Kidney (tissue), 14 donors: ENCODE results near the gene OR8J1. TPM values are rescaled to one million over a fixed set of nuclear protein-coding genes. Genes with fewer than 3 reads are reported as not detected.

ENCODE experiments used
- DNase-seq, 5 donors: peaks; one replicate each; pipeline ENCODE4 v3.0.0-alpha.2; 2013 to 2020
- FAIRE-seq: peaks from 2 replicates; lab custom pipeline; 2012; peaks lifted over from hg19 to GRCh38; lab: Jason Lieb, UNC
- H3K27ac ChIP-seq, 2 donors: one replicate each; pipeline ENCODE4 v1.7.0; 2013; ENCODE audit warnings: low read depth in 2 of 2, low read length in 2 of 2, inconsistent platforms in 1 of 2
- H3K27me3 ChIP-seq: one replicate; pipeline ENCODE4 v1.7.1; 2013; ENCODE audit warnings: low read length, inconsistent platforms; ENCODE audit not compliant: control insufficient read depth, insufficient read depth
- H3K36me3 ChIP-seq, 3 donors: one replicate each; pipeline versions ENCODE4 v1.7.0 to v1.7.1; 2013; ENCODE audit warnings: low read length in 3 of 3, control low read depth in 1 of 3, inconsistent platforms in 1 of 3; ENCODE audit not compliant: insufficient read depth in 3 of 3, control insufficient read depth in 2 of 3
- H3K4me1 ChIP-seq, 3 donors: one replicate each; pipeline versions ENCODE4 v1.7.0 to v1.7.1; 2013; ENCODE audit warnings: low read length in 3 of 3, inconsistent platforms in 1 of 3, low read depth in 1 of 3; ENCODE audit not compliant: control insufficient read depth in 2 of 3, insufficient read depth in 2 of 3
- H3K4me3 ChIP-seq, 3 donors: one replicate each; pipeline versions ENCODE4 v1.7.0 to v1.8.1; 2013; ENCODE audit warnings: low read length in 3 of 3, control low read depth in 1 of 3, inconsistent platforms in 1 of 3
- H3K9ac ChIP-seq, 3 donors: one replicate each; pipeline versions ENCODE4 v1.7.0 to v1.7.1; 2013; ENCODE audit warnings: low read length in 3 of 3, control low read depth in 1 of 3, inconsistent platforms in 1 of 3
- H3K9me3 ChIP-seq, 3 donors: one replicate each; pipeline versions ENCODE4 v1.7.0 to v1.7.1; 2013; ENCODE audit warnings: low read length in 3 of 3, control low read depth in 1 of 3, inconsistent platforms in 1 of 3; ENCODE audit not compliant: control insufficient read depth in 2 of 3, insufficient read depth in 1 of 3
- intact Hi-C: fragments of 100-400 bp; cut with DNase I; formaldehyde crosslinking; loops from one replicate; pipeline ENCODE4 v1.11.1; 2022
- polyA plus RNA-seq: library from polyadenylated mRNA; stranded (reverse); fragments of 350-450 nt; fragmentation: Illumina TruSeq; extraction: RNeasy Lipid Tissue Mini Kit (QIAGEN cat#74804); gene quantifications from one replicate; pipeline ENCODE4 v1.2.3, GENCODE V29; 2014; ENCODE audit warnings: low read depth, low replicate concordance; ENCODE audit not compliant: insufficient read depth
- total RNA-seq: library from RNA; stranded (reverse); fragmentation: NEBNext Ultra II Directional; extraction: Animal tissue kit (Norgen Biotek cat#: 25700); gene quantifications from one replicate; pipeline ENCODE4 v1.2.1, GENCODE V29; 2021
- TF ChIP-seq, protein P1 (sequence below): IDR thresholded peaks from 3 replicates; pipeline ENCODE4 v1.5.1; 2012; ENCODE audit warnings: mild to moderate bottlenecking, moderate library complexity, borderline replicate concordance; ENCODE audit not compliant: insufficient read depth; ENCODE audit errors: extremely low read depth
- donor health status: control.
- donor health status: control.
- donor health status: control.
- donor health status: control.
- donor health status: control.
- donor health status: DM: yes; HTN: yes; CAD: no.
- donor health status: Normal renal cell carcinoma (clear cell type).

Gene OR8J1
- total and polyA plus RNA-seq, 2 donors from 2014 or later, result not detected

DNA sequence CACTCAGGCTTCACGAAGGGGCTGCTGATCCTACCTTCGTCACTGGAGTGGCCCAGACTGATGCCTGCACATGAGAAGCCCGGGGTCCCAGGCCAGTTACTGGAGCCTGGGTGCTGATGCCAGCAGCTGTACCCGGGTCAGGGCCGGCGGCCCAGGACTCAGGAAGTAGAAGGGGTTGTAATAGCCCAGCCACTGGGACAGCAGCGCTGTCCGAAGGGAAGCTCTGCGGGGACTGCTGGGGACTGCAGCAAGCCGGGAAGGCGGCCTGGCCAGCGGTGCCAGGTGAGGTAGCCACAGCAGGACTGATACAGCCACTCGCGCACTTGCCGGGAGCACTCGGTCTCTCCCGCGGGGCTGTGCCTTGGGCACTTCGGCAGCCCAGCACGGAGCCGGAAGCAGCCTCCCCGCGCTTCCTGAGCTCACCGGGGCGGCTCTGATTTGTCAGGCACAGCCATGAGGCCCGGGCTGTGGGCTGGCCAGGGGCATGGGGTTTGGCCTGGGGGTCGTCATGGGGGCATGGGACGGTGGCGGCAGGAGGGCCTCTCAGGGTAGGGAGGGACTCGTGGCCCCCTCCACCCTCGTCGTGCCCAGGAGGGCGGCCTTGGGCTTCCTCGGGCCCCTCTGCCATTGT, 22.1 kb upstream of the OR8J1 start:
- no peaks in the 10 kb centered on the region for H3K4me1 ChIP-seq
- no peak overlapping the region for H3K9ac ChIP-seq
- H3K9me3 ChIP-seq, result no peaks in the 10 kb centered on the region
- no peaks in the 10 kb centered on the region for H3K27me3 ChIP-seq
- no peak overlapping the region for H3K27ac ChIP-seq
- DNase-seq, result peak in 1 of 5 donors; percentile 67
- TF ChIP-seq, protein P1, sequence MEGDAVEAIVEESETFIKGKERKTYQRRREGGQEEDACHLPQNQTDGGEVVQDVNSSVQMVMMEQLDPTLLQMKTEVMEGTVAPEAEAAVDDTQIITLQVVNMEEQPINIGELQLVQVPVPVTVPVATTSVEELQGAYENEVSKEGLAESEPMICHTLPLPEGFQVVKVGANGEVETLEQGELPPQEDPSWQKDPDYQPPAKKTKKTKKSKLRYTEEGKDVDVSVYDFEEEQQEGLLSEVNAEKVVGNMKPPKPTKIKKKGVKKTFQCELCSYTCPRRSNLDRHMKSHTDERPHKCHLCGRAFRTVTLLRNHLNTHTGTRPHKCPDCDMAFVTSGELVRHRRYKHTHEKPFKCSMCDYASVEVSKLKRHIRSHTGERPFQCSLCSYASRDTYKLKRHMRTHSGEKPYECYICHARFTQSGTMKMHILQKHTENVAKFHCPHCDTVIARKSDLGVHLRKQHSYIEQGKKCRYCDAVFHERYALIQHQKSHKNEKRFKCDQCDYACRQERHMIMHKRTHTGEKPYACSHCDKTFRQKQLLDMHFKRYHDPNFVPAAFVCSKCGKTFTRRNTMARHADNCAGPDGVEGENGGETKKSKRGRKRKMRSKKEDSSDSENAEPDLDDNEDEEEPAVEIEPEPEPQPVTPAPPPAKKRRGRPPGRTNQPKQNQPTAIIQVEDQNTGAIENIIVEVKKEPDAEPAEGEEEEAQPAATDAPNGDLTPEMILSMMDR, result no peak
- no peaks in the 10 kb centered on the region for H3K36me3 ChIP-seq
- intact Hi-C loops, result no loop called here
- H3K4me3 ChIP-seq, result no peak overlapping the region
- no peak for FAIRE-seq

DNA sequence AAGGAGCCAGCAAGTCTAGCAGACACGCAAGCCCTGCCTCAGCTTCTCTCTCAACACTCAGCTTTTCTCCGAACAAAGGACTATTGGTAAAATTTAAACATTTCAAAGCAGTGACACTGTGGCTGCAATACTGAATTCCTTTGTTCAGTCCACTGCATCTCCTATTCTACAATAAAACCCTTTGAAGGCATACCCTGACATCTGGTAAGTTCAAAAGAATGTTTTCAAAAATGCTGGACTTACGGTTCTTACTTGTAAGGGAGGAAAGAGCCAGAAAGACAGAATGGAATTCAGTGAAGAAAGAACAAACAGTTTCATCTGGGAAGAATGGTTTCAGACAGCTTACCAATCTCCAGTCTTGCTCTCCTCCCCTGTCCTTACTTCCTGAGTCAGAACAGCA, 20.9 kb upstream of the OR8J1 start:
- no peaks in the 10 kb centered on the region for H3K4me1 ChIP-seq
- no peak for FAIRE-seq
- intact Hi-C loops, result no loop called here

DNA sequence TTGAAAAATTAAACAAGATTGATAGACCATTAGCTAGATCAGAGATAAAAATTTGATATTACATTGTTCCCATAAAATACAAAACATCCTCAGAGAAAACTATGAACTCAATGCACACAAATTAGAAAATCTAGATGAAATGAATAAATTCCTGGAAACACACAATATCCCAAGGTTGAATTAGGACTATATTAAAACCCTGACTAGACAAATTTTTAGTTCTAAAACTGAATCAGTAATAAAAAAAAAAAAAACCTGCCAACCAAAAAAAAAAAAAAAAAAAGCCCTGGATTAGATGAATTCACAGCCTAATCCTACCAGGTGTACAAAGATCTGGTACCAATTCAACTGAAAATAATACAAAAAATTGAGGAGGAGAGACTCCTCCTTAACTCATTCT, 13.8 kb upstream of the OR8J1 start:
- FAIRE-seq (no peak), DNase-seq (no peak)
- H3K27me3 ChIP-seq, result no peaks in the 10 kb centered on the region
- H3K9ac ChIP-seq, result no peak overlapping the region
- TF ChIP-seq, protein P1, result no peak
- intact Hi-C loops, result no loop called here
- no peaks in the 10 kb centered on the region for H3K36me3 ChIP-seq
- H3K9me3 ChIP-seq, result no peaks in the 10 kb centered on the region
- H3K4me3 ChIP-seq, result no peak overlapping the region
- no peaks in the 10 kb centered on the region for H3K4me1 ChIP-seq
- H3K27ac ChIP-seq, result no peak overlapping the region

More for the DNA sequence above, 20.9 kb upstream of the OR8J1 start:
- no peak for DNase-seq
- no peak overlapping the region for H3K9ac ChIP-seq
- H3K27ac ChIP-seq, result no peak overlapping the region
- H3K9me3 ChIP-seq, result no peaks in the 10 kb centered on the region
- no peaks in the 10 kb centered on the region for H3K36me3 ChIP-seq
- H3K27me3 ChIP-seq, result no peaks in the 10 kb centered on the region
- H3K4me3 ChIP-seq, result no peak overlapping the region
- TF ChIP-seq, protein P1, result no peak

DNA sequence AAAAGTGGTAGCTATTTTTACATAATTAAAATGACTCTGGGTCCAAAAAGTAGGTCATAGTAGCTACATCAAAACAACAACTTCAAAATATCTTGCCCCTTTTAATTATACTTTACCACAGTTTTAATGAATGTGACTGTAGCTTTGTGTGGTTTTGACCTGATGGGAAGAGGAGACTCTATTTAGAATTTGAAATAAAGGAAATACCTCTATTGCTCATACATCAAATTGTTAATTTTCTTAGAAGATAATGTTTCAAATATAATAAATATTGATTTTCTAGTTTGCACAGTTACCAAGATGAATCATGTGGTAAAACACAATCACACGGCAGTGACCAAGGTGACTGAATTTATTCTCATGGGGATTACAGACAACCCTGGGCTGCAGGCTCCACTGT, 8.4 kb upstream of the OR8J1 start, which contains the start of gene OR8K1:
Gene OR8K1, plus strand, starts transcription at position 301 of the 400 bp plus-strand sequence. Its CDS starts 0 bp downstream, at position 301.
- no peak within 1 kb of the TSS for H3K27ac ChIP-seq
- intact Hi-C loops, result no loop called here
- no peaks in the 10 kb centered on the region for H3K4me1 ChIP-seq
- no peaks in the 10 kb centered on the region for H3K27me3 ChIP-seq
- no peak within 1 kb of the TSS for H3K9ac ChIP-seq
- TF ChIP-seq, protein P1, result no peak
- FAIRE-seq, result peak; percentile 17
- DNase-seq, result no peak
- no peaks in the 10 kb centered on the region for H3K9me3 ChIP-seq
- H3K36me3 ChIP-seq, result no peaks in the 10 kb centered on the region
- no peak within 1 kb of the TSS for H3K4me3 ChIP-seq
